HEK293T (cell line): ENCODE measurements around the gene CLEC6A.

ENCODE experiments used
- CTCF ChIA-PET: fragments of 350-600 bp; formaldehyde crosslinking; extraction: SDS; loops from one replicate; lab custom pipeline; 2021; ENCODE audit warnings: antibody characterized with exemption, inconsistent platforms; lab: Yijun Ruan, JAX
- POLR2A ChIA-PET: fragments of 350-600 bp; formaldehyde crosslinking; extraction: SDS; loops from one replicate; lab custom pipeline; 2020; ENCODE audit warnings: antibody characterized with exemption, inconsistent platforms; lab: Yijun Ruan, JAX
- DNase-seq: peaks from one replicate; pipeline ENCODE4 v3.0.0; 2012; ENCODE audit warnings: mixed read lengths; ENCODE audit errors: extremely low spot score
- ARNT ChIP-seq: fragments of 450-650 bp; IDR thresholded peaks from 2 replicates; pipeline ENCODE4 v1.6.1; 2017; ENCODE audit warnings: mild to moderate bottlenecking
- BHLHE40 ChIP-seq: fragments of 450-650 bp; IDR thresholded peaks from 2 replicates; pipeline ENCODE4 v1.6.1; 2016; ENCODE audit warnings: mild to moderate bottlenecking, moderate library complexity, borderline replicate concordance
- CTBP1 ChIP-seq: fragments of 450-650 bp; IDR thresholded peaks from 2 replicates; pipeline ENCODE4 v1.6.1; 2016; ENCODE audit warnings: borderline replicate concordance
- ELF4 ChIP-seq: fragments of 450-650 bp; IDR thresholded peaks from 2 replicates; pipeline ENCODE4 v1.6.1; 2017; ENCODE audit warnings: antibody characterized with exemption
- FOXA1 ChIP-seq: fragments of 450-650 bp; IDR thresholded peaks from 2 replicates; pipeline ENCODE4 v1.6.1; 2016; ENCODE audit warnings: mild to moderate bottlenecking
- FOXK2 ChIP-seq: fragments of 450-650 bp; IDR thresholded peaks from 2 replicates; pipeline ENCODE4 v1.6.1; 2016; ENCODE audit warnings: mild to moderate bottlenecking
- FOXM1 ChIP-seq: fragments of 450-650 bp; IDR thresholded peaks from 2 replicates; pipeline ENCODE4 v1.6.1; 2017; ENCODE audit warnings: mild to moderate bottlenecking, borderline replicate concordance
- HDGF ChIP-seq: fragments of 450-650 bp; IDR thresholded peaks from 2 replicates; pipeline ENCODE4 v1.6.1; 2017; ENCODE audit warnings: antibody characterized with exemption, borderline replicate concordance
- L3MBTL2 ChIP-seq: fragments of 450-650 bp; conservative IDR thresholded peaks from 2 replicates; pipeline ENCODE4 v1.6.1; 2016; ENCODE audit warnings: mild to moderate bottlenecking
- LEF1 ChIP-seq: fragments of 450-650 bp; IDR thresholded peaks from 2 replicates; pipeline ENCODE4 v1.6.1; 2017; ENCODE audit warnings: mild to moderate bottlenecking, borderline replicate concordance
- NFRKB ChIP-seq: fragments of 450-650 bp; IDR thresholded peaks from 2 replicates; pipeline ENCODE4 v1.6.1; 2016; ENCODE audit warnings: mild to moderate bottlenecking, moderate library complexity
- PKNOX1 ChIP-seq: fragments of 450-650 bp; IDR thresholded peaks from 2 replicates; pipeline ENCODE4 v1.6.1; 2016
- SP1 ChIP-seq: fragments of 450-650 bp; IDR thresholded peaks from 2 replicates; pipeline ENCODE4 v1.6.1; 2017
- SUZ12 ChIP-seq: fragments of 450-650 bp; IDR thresholded peaks from 2 replicates; pipeline ENCODE4 v1.6.1; 2016; ENCODE audit warnings: mild to moderate bottlenecking
- TARDBP ChIP-seq: fragments of 450-650 bp; IDR thresholded peaks from 2 replicates; pipeline ENCODE4 v1.6.1; 2016
- ZNF384 ChIP-seq: fragments of 450-650 bp; IDR thresholded peaks from 2 replicates; pipeline ENCODE4 v1.6.1; 2016

The CLEC6A gene

GRCh38 chr12:8461426-8461825 lies 5.7 kb downstream of the CLEC6A start:
- ChIA-PET POLR2A (no interaction called here), CTCF (interaction anchor here (0.8 kb wide), 1 partner anchor 871 kb away, joined by 3 read pairs; no protein-coding TSS in a partner anchor)
- TF ChIP-seq FOXA1 (no peak), L3MBTL2 (no peak), ZNF384 (no peak), FOXM1 (no peak), SP1 (no peak), LEF1 (no peak), TARDBP (no peak), NFRKB (no peak)
- no peak for DNase-seq

GRCh38 chr12:8465301-8465996 lies 9.7 kb downstream of the CLEC6A start:
- ChIA-PET POLR2A (no interaction called here), CTCF (no interaction called here)
- no peak for TF ChIP-seq FOXM1
- TF ChIP-seq SP1: no peak
- no peak for TF ChIP-seq BHLHE40
- no peak for TF ChIP-seq CTBP1
- no peak for TF ChIP-seq FOXK2
- no peak for TF ChIP-seq SUZ12
- DNase-seq: no peak

GRCh38 chr12:8466241-8466640 lies 10.5 kb downstream of the CLEC6A start:
- no peak for TF ChIP-seq FOXM1
- POLR2A ChIA-PET: no interaction called here
- DNase-seq: no peak
- CTCF ChIA-PET: no interaction called here

- ChIA-PET POLR2A (no interaction called here), CTCF (no interaction called here)
- DNase-seq: no peak
- no peak for TF ChIP-seq PKNOX1
- TF ChIP-seq LEF1: no peak
- TF ChIP-seq BHLHE40: no peak
- TF ChIP-seq FOXA1: no peak
- TF ChIP-seq CTBP1: no peak
- TF ChIP-seq ARNT: no peak
- TF ChIP-seq NFRKB: no peak
Measured at GRCh38 chr12:8471090-8471489, 15.3 kb downstream of the CLEC6A start.

- ChIA-PET POLR2A (no interaction called here), CTCF (no interaction called here)
- TF ChIP-seq FOXM1 (no peak), BHLHE40 (no peak), FOXK2 (no peak), FOXA1 (no peak), SUZ12 (no peak), SP1 (no peak)
Measured at GRCh38 chr12:8475508-8476203, 19.9 kb downstream of the CLEC6A start.

GRCh38 chr12:8482571-8483061 lies 26.9 kb downstream of the CLEC6A start:
- CTCF ChIA-PET: no interaction called here
- TF ChIP-seq ELF4 (no peak), L3MBTL2 (no peak), LEF1 (no peak), HDGF (no peak), FOXM1 (no peak), ZNF384 (no peak), FOXA1 (no peak), ARNT (no peak), BHLHE40 (no peak)
- POLR2A ChIA-PET: no interaction called here
- no peak for DNase-seq

More at GRCh38 chr12:8475508-8476203, 19.9 kb downstream of the CLEC6A start:
- DNase-seq: no peak

GRCh38 chr12:8483079-8483478 lies 27.3 kb downstream of the CLEC6A start:
- CTCF ChIA-PET: no interaction called here
- TF ChIP-seq HDGF (no peak), L3MBTL2 (no peak), TARDBP (no peak), SUZ12 (no peak), ZNF384 (no peak), CTBP1 (no peak), ARNT (no peak), PKNOX1 (no peak)
- POLR2A ChIA-PET: no interaction called here
- no peak for DNase-seq
